Stomach (tissue), 9 donors: ENCODE results near the gene CCR5. TPM values are rescaled to one million over a fixed set of nuclear protein-coding genes. Genes with fewer than 3 reads are reported as not detected.
"Not testable (repeated sequence)": the region's sequence is repeated elsewhere in the genome, so short reads cannot be mapped to it uniquely, and the experiment has no call there.

Source experiments
- DNase-seq, 2 donors: peaks; one replicate each; pipeline versions ENCODE4 v3.0.0 to v3.0.0-alpha.2; 2013 to 2019
- H3K27ac ChIP-seq, 5 donors: fragments of 200-600 bp in 4 of 5; sonication (generic) in 4 of 5; one replicate each; pipeline ENCODE4 v1.5.1; 2013 to 2019; ENCODE audit warnings: mild to moderate bottlenecking in 1 of 5, moderate library complexity in 1 of 5
- H3K27me3 ChIP-seq, 3 donors: fragments of 200-600 bp; sonication (generic); one replicate each; pipeline ENCODE4 v1.5.1; 2017 to 2019; ENCODE audit warnings: mixed run types in 1 of 3
- H3K36me3 ChIP-seq, 4 donors: fragments of 200-600 bp; sonication (generic); 1 replicate in 3 of 4; 2 replicates in 1 of 4; pipeline ENCODE4 v1.5.1; 2016 to 2019
- H3K4me1 ChIP-seq, 4 donors: fragments of 200-600 bp; sonication (generic); one replicate each; pipeline ENCODE4 v1.5.1; 2016 to 2019
- H3K4me3 ChIP-seq, 4 donors: fragments of 200-600 bp; sonication (generic) in 3 of 4; one replicate each; pipeline ENCODE4 v1.5.1; 2016 to 2019; ENCODE audit warnings: mild to moderate bottlenecking in 1 of 4
- H3K9me3 ChIP-seq, 4 donors: fragments of 200-600 bp; sonication (generic); one replicate each; pipeline ENCODE4 v1.5.1; 2016 to 2019
- CTCF ChIP-seq, 7 experiments: fragments of 450-650 bp in 4 of 7; fragments of 200-600 bp in 3 of 7; sonication (generic) in 3 of 7; IDR thresholded peaks; one replicate each; pipeline ENCODE4 v1.5.1; 2016 to 2019; ENCODE audit warnings: antibody characterized with exemption in 7 of 7, control low read depth in 2 of 7, mild to moderate bottlenecking in 1 of 7
- EP300 ChIP-seq: sonication (generic); formaldehyde crosslinking; IDR thresholded peaks from one replicate; pipeline ENCODE4 v1.6.1; 2017; ENCODE audit warnings: antibody characterized with exemption
- POLR2A ChIP-seq, 4 donors: fragments of 450-650 bp; IDR thresholded peaks; one replicate each; pipeline ENCODE4 v1.6.1; 2016; ENCODE audit warnings: antibody characterized with exemption in 4 of 4, control low read depth in 2 of 4, mild to moderate bottlenecking in 1 of 4, moderate library complexity in 1 of 4
- POLR2AphosphoS5 ChIP-seq, 3 donors: sonication (generic); formaldehyde crosslinking; IDR thresholded peaks; one replicate each; pipeline ENCODE4 v1.6.1; 2016; ENCODE audit warnings: antibody characterized with exemption in 3 of 3
- WGBS, 5 donors: extraction: QIAGEN DNeasy Blood & Tissue Kit in 3 of 5; methylation state at CpG; one replicate each; pipeline versions ENCODE4 v1.1.5 to v1.1.7; 2013 to 2018; 5-methylcytosine and 5-hydroxymethylcytosine counted together
- intact Hi-C: fragments of 100-400 bp; cut with DNase I; formaldehyde crosslinking; loops from one replicate; pipeline ENCODE4 v1.15.1; 2023; ENCODE audit warnings: low total_unique reads
- polyA plus RNA-seq, 3 donors: library from polyadenylated mRNA; stranded (reverse); fragments of 200-250 nt; gene quantifications; one replicate each; pipeline ENCODE4 v1.2.3, GENCODE V29; 2013
- total RNA-seq, 5 donors: library from RNA; depleted of rRNA; stranded (reverse); fragments of >200 nt; gene quantifications; one replicate each; pipeline versions ENCODE4 v1.1.0 to v1.2.3, GENCODE V29; 2014 to 2016
- donor health status: healthy with polysubstance abuse.
- donor health status: Bipolar disorder and iron deficiency.
- donor health status: healthy.

CCR5 gene
- total and polyA plus RNA-seq, 8 donors = 0.18 to 9.4 (median 0.68) TPM; not detected in 3

GRCh38 chr3:46381625-46382024, 10.9 kb downstream of the CCR5 start:
- TF ChIP-seq EP300 = no peak
- no peak for TF ChIP-seq POLR2AphosphoS5 (IDR thresholded peaks at IDR 0.05)
- no peak for TF ChIP-seq CTCF (IDR thresholded peaks at IDR 0.05)
- no peak for TF ChIP-seq POLR2A (IDR thresholded peaks at IDR 0.05)
- H3K36me3 ChIP-seq = no peaks in the 10 kb centered on the region
- 26 to 55% (median 40%) methylated on average over 3 of the region's 3 CpGs for WGBS, 5 donors

GRCh38 chr3:46383211-46383950, 12.6 kb downstream of the CCR5 start:
- 49 to 75% (median 64%) methylated on average over 6 of the region's 6 CpGs for WGBS, 5 donors
- intact Hi-C loops = no loop called here
- Histone ChIP-seq H3K27ac (no peak overlapping the region), H3K27me3 (no peaks in the 10 kb centered on the region), H3K4me3 (no peak overlapping the region), H3K9me3 (no peaks in the 10 kb centered on the region), H3K4me1 (peaks cover 0 to 35% (median 20%) of the 10 kb centered on the region in 4 donors), H3K36me3 (no peaks in the 10 kb centered on the region)
- DNase-seq = peak; percentile 50 to 55
- TF ChIP-seq POLR2A (IDR thresholded peaks at IDR 0.05) (no peak), EP300 (no peak), CTCF (IDR thresholded peaks at IDR 0.05) (no peak), POLR2AphosphoS5 (IDR thresholded peaks at IDR 0.05) (no peak)

More at GRCh38 chr3:46381625-46382024, 10.9 kb downstream of the CCR5 start:
- intact Hi-C loops = no loop called here
- Histone ChIP-seq H3K4me3 (no peak overlapping the region), H3K4me1 (peaks cover 0 to 35% (median 20%) of the 10 kb centered on the region in 4 donors), H3K27ac (no peak overlapping the region), H3K27me3 (no peaks in the 10 kb centered on the region), H3K9me3 (no peaks in the 10 kb centered on the region)
- no peak for DNase-seq

GRCh38 chr3:46383951-46384330, 13.2 kb downstream of the CCR5 start:
- Histone ChIP-seq H3K36me3 (no peaks in the 10 kb centered on the region), H3K27me3 (no peaks in the 10 kb centered on the region), H3K9me3 (no peaks in the 10 kb centered on the region), H3K27ac (no peak overlapping the region), H3K4me3 (no peak overlapping the region), H3K4me1 (peaks cover 0 to 35% (median 20%) of the 10 kb centered on the region in 4 donors)
- no peak for DNase-seq
- TF ChIP-seq CTCF (IDR thresholded peaks at IDR 0.05) (no peak), EP300 (no peak)
- WGBS, 5 donors = 34 to 57% (median 47%) methylated on average over 5 of the region's 5 CpGs
- intact Hi-C loops = no loop called here

GRCh38 chr3:46386205-46386604, 15.5 kb downstream of the CCR5 start:
- H3K4me1 ChIP-seq = peaks cover 0 to 25% (median 11%) of the 10 kb centered on the region in 4 donors
- H3K4me3 ChIP-seq = no peak overlapping the region
- H3K27me3 ChIP-seq = no peaks in the 10 kb centered on the region
- intact Hi-C loops = no loop called here
- no peaks in the 10 kb centered on the region for H3K9me3 ChIP-seq
- peak in 1 of 2 donors; percentile 37 for DNase-seq
- TF ChIP-seq CTCF (IDR thresholded peaks at IDR 0.05) (no peak), POLR2A (IDR thresholded peaks at IDR 0.05) (no peak), POLR2AphosphoS5 (IDR thresholded peaks at IDR 0.05) (no peak), EP300 (no peak)
- no peak overlapping the region for H3K27ac ChIP-seq
- H3K36me3 ChIP-seq = no peaks in the 10 kb centered on the region
- 32 to 57% (median 50%) methylated on average over 4 of the region's 4 CpGs for WGBS, 5 donors

- H3K4me3 ChIP-seq, H3K9me3 ChIP-seq, H3K36me3 ChIP-seq, intact Hi-C loops, H3K4me1 ChIP-seq, H3K27ac ChIP-seq, DNase-seq, H3K27me3 ChIP-seq: not testable (repeated sequence)
- WGBS, 5 donors = 89 to 95% (median 93%) methylated on average over 4 of the region's 4 CpGs
Observed at GRCh38 chr3:46388847-46389246, 18.1 kb downstream of the CCR5 start.
